GM21381 (cell line): ENCODE results near the gene FERD3L.

Source experiments
- ATAC-seq: cut with Tn5 transposase; IDR thresholded peaks from one replicate; pipeline ENCODE4 v1.9.1; 2021; ENCODE audit warnings: mild to moderate bottlenecking, moderate library complexity; ENCODE audit not compliant: unreplicated experiment

FERD3L gene

DNA sequence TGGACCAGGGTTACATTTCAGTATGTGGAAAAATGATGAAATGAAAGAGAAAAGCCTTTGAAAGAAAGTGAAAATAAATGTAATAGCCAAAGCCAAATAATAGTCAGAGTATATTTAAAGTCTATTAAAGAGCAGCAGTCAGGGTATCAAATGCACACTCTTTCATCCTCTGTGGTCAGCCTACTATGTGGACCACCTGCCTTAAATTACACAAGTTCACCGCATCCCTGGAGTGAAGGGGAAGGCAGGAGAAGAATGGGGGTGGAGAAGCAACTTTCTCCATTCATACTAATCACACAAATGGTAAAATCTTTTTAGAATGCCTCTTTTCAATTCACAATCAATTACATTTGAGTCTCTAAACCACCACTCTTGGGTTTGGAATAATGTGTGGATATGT, 43.7 kb downstream of the FERD3L start:
- no peak for ATAC-seq

DNA sequence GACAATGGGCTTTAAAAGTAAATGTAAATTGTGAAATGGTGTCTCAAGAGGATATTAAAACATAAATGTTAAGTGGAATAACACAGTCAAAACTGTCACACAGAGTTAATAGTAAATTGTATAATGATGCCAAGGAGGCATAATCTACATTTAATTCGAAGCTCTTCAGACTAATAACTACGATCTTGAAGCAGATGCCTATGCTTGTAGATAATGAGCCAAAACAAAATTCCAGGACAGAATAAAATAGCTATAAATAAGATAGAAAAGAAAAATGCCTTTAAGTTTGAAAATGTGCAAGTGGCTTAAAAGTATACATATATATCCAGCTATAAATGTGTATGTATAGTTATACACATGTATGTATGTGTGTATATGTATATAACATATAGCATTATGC, 45.3 kb downstream of the FERD3L start:
- ATAC-seq, result no peak

DNA sequence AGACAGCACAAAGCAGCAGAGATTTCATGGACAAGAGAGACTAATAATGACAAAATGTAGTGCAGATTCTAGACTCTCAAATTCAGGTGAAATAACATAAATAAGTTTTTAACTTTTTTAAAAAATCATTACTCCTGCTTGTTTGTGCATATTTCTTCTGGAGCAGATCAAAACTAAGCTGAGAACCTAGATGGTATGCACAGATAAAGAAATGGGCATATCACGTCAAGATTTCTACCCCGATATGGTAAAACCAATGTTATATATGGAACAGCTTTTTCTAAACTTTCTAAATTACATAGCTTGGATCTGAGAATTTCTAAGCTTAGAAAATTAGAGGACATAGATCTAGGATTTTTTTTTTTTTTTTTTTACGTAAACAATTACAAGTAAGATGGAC, 46.0 kb downstream of the FERD3L start:
- ATAC-seq, result no peak

DNA sequence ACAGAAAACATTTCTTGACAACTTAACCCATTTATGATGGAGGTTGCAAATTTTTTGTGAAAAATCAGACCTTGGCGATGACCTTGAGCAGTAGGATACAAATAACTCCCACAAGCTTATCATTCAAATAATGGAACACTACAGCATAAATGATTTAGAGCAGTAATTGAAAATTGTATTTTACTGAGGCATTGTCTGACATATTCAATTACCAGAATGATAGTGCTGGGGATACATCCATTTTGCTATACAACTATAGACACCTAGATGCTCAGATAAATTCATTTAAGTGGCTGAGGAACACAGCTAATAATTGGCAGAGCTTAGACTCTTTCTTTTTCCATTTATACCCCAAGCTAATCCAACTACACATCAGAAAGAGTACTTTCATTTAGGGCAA, 46.7 kb downstream of the FERD3L start:
- ATAC-seq, result no peak

DNA sequence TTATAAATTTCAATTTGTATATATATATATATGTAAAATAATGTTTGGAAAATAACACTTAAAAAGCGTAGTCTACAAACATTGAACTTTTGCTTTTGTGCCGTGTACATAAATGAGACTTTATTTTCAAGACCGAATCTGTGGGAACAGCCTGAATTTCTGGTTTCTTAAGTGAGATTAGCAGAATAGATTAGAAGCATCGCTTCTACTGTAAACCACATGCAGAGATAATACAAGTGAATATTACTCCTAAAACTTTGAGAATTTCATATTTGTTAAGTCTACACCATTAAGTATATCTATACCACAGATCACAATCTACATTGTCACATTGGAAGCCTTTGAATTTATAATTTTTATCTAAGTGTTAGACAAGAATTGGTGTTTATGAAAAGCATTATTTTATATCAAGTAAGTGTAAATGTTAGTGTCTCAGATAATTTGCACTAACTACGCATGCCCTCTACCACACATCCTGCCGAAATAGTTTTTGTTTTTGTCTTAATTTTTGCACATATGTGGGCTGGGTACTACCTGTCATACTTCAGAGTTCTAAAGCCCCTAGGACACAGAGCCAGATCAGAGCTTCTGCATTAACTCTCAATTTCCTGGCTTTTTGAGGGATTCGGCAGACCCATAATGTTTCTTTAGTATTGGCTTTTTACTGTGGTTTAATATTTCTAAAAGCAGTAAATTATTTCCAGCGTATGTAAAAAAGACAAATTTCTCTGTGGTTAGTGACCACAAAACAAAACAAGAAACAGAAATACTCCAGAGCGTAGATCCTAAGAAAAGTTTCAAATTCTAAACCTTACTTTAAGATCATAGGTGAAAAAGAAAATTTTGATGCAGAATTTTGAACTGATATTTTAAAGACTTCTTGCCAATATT, 47.8 kb downstream of the FERD3L start:
- no peak for ATAC-seq

DNA sequence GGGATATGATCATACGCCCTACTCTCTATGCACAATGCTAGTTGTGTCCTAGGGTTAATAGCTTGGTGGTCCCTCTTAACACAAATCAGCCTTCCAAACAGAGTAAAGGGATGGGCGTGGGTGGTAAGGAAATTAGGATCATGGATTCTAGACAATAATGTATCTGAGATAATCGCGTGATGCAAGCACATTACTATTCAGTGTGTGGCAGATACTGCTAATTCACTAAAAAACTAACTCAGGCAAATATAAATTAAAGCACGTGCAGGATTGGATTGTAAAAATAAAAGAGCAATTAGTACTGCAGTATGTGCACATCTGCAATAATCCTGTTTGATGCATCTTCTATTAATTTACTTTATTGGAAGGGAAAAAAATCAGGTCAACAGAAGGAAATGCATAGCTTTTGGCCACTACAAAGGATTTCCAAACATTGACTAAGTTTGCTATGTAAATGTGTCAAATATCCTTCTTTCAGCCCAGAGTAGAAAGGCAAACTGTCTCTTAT, 49.8 kb downstream of the FERD3L start:
- no peak for ATAC-seq
